Measurements from ENCODE around the gene MED10. TPM values are rescaled to one million over a fixed set of nuclear protein-coding genes. Genes with fewer than 3 reads are reported as not detected.
A peak's percentile ranks its signal among the peaks of the same experiment; 100 is the strongest.

Gene MED10
- total RNA-seq, 3 donors from 2014 or later (not counting 1 experiment from before 2014, with no cell fraction given) = 64.4 to 68.5 (median 64.5) TPM

DNA sequence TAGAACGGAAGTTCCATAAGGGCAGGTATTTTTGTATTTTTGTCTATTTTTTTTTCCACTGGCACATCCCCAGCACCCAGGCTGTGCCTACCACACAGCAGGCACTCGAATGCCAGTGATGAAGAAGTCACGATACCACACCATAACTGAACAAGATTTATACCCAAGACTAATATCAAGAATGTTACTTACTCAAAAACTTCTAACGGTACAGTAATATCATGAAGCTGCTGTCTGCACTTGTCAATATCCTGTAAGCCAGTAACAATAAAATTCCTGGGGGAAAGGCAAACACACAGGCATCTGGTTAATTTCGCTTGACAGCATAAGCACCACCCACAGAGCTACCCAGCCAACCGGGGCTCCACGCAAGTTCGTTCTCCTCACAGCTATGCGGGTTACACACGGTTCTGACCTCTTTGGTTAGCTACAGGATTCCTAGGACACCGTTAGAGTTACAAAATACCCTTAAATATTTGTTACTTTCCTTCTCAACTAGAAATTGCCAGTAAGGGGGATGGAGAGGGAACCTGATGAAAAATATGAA, 1.3 kb downstream of the MED10 start:
- 80% methylated on average over 10 of the region's 11 CpGs for WGBS (ENCODE audit: insufficient coverage)
- Histone ChIP-seq H3K4me1 (ENCODE audit: control insufficient read depth, insufficient read depth, low read length) (peaks cover 20% of the 10 kb centered on the region), H3K9me3 (ENCODE audit: control insufficient read depth, insufficient read depth, low read length) (no peaks in the 10 kb centered on the region), H3K27me3 (ENCODE audit: control insufficient read depth, insufficient read depth, low read length) (no peaks in the 10 kb centered on the region), H3K27ac (ENCODE audit: low read length) (peak overlapping the region; percentile 18), H3K36me3 (ENCODE audit: control insufficient read depth, insufficient read depth, low read length) (peaks cover 45% of the 10 kb centered on the region), H3K4me3 (ENCODE audit: low read length) (peak overlapping the region; percentile 79)
- no peaks in the 10 kb centered on the region for H3K9me3 Mint-ChIP-seq
- no peak for TF ChIP-seq CTCF (IDR thresholded peaks at IDR 0.05)
- H3K4me1 Mint-ChIP-seq = peaks cover 55 to 63% of the 10 kb centered on the region in 2 donors
- no peak for ATAC-seq
- peak overlapping the region; percentile 99 for H3K4me3 Mint-ChIP-seq
- H3K27me3 Mint-ChIP-seq (ENCODE audit: low read depth in 2 of 2) = peaks cover 3 to 13% of the 10 kb centered on the region in 2 donors
- intact Hi-C loops (cut with micrococcal nuclease) = loop anchor here (5.0 to 10.0 kb wide), 2 partner anchors 255 to 882 kb away; partner anchors contain the start of genes NSUN2 and SRD5A1
- DNase-seq = no peak
- peaks cover 26% of the 10 kb centered on the region for H3K36me3 Mint-ChIP-seq
- peak overlapping the region; percentile 94 to 96 for H3K27ac Mint-ChIP-seq

DNA sequence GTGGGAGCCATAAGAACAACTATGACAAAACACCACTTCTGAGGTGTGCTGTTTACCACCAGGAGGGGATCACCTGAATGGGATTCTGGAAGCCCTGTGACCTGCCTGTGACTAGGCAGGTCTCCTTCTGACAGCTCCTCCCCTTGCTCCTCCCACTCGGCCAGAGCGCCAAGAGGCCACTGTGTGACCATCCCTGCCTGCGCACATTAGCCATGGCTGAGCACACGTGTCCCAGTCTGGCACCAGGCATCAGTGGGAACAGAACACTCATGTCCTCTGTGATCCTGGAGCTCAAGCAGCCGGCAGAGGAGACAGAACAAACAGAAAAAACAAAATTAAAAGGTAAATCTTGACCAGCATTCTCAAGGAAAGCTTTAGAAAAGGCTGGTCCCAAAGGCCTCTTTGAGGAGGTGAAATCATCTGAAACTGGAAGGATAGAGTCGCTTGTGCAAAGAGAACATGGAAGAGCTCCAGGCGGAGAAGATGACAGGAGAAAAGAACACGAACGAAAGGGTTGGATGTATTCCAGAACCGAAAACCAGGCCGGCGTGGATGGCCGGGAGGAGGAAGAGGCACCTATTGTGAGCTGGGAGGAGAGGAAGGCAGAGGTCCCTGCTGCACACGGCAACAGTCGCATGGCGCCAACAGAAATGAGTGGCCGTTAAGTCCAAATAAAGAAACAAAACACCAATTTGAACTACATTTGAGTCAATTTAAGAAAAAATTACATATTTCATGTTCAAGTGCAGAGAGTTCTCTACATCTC, 5.1 kb downstream of the MED10 start:
- peaks cover 26% of the 10 kb centered on the region for H3K36me3 Mint-ChIP-seq
- no peaks in the 10 kb centered on the region for H3K27me3 ChIP-seq (ENCODE audit: control insufficient read depth, insufficient read depth, low read length)
- TF ChIP-seq CTCF (IDR thresholded peaks at IDR 0.05) = no peak
- H3K4me1 Mint-ChIP-seq = peaks cover 50 to 58% of the 10 kb centered on the region in 2 donors
- no peaks in the 10 kb centered on the region for H3K9me3 ChIP-seq (ENCODE audit: control insufficient read depth, insufficient read depth, low read length)
- H3K27me3 Mint-ChIP-seq (ENCODE audit: low read depth in 2 of 2) = no peaks in the 10 kb centered on the region
- peak in 1 of 3 donors; percentile 9 for ATAC-seq
- H3K27ac ChIP-seq (ENCODE audit: low read length) = no peak overlapping the region
- H3K4me1 ChIP-seq (ENCODE audit: control insufficient read depth, insufficient read depth, low read length) = peaks cover 14% of the 10 kb centered on the region
- no peak overlapping the region for H3K4me3 ChIP-seq (ENCODE audit: low read length)
- peak overlapping the region; percentile 14 for H3K4me3 Mint-ChIP-seq
- intact Hi-C loops (cut with micrococcal nuclease) = loop anchor here (10.0 kb wide), 1 partner anchor 878 kb away; no protein-coding TSS in a partner anchor
- H3K9me3 Mint-ChIP-seq = no peaks in the 10 kb centered on the region
- peaks cover 76% of the 10 kb centered on the region for H3K36me3 ChIP-seq (ENCODE audit: control insufficient read depth, insufficient read depth, low read length)
- peak overlapping the region; percentile 2 to 45 for H3K27ac Mint-ChIP-seq
- no peak for DNase-seq
- over 99% methylated on average over 17 of the region's 17 CpGs for WGBS (ENCODE audit: insufficient coverage)

DNA sequence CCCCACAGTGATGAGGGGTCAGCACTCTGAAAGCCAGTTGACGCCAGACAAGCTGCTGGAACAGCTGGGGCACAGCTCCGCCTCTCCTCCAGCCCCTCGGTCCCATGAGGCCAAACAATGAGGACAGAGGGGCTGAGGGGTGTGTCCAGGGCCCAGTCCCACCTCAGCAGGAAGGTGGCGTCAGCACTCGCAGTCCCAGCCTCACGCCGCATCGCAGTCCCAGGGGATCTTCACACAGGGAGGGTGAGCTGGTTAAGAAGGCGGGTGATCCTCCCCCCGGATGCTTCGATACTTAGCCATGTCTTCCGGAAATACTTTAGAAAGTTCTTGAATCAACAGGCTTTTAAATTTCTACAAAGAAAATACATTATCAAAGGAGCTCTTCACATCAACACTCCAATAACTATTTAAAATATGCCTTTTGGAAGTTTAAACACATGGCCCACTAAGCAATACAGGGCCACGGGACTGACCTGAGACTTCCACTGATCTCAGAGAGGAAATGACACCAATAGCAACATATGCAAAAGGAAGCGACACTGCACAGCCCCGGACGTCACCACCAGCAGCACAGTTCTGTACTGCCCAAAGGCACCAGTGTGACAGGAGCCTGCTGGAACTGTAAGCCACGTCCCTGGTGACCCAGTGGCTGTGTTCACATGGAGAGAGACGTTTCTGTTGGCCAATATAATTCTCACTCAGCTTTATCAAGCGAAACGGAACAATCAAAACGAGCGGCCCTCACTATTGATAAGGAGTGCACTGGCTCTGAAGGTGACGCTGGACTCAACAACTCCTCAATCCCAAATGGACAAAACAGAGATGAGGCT, 5.9 kb downstream of the MED10 start:
- DNase-seq (no peak), ATAC-seq (peak; percentile 47 to 70 (median 58))
- Mint-ChIP-seq H3K36me3 (peaks cover 26% of the 10 kb centered on the region), H3K4me3 (no peak overlapping the region), H3K4me1 (peaks cover 46 to 50% of the 10 kb centered on the region in 2 donors), H3K27me3 (ENCODE audit: low read depth in 2 of 2) (no peaks in the 10 kb centered on the region), H3K9me3 (no peaks in the 10 kb centered on the region), H3K27ac (peak overlapping the region; percentile 43 to 68)
- Histone ChIP-seq H3K9me3 (ENCODE audit: control insufficient read depth, insufficient read depth, low read length) (no peaks in the 10 kb centered on the region), H3K27ac (ENCODE audit: low read length) (no peak overlapping the region), H3K27me3 (ENCODE audit: control insufficient read depth, insufficient read depth, low read length) (no peaks in the 10 kb centered on the region), H3K36me3 (ENCODE audit: control insufficient read depth, insufficient read depth, low read length) (peaks cover 78% of the 10 kb centered on the region), H3K4me1 (ENCODE audit: control insufficient read depth, insufficient read depth, low read length) (peaks cover 7% of the 10 kb centered on the region), H3K4me3 (ENCODE audit: low read length) (no peak overlapping the region)
- intact Hi-C loops (cut with micrococcal nuclease) = loop anchor here (10.0 kb wide), 1 partner anchor 878 kb away; no protein-coding TSS in a partner anchor
- 93% methylated on average over 23 of the region's 23 CpGs for WGBS (ENCODE audit: insufficient coverage)
- TF ChIP-seq CTCF (IDR thresholded peaks at IDR 0.05) = no peak

Data from natural killer cell (primary cell).